Choroid plexus epithelial cell (primary cell): ENCODE measurements around the gene MAGEB3.

Experiments
- DNase-seq: peaks from one replicate; pipeline ENCODE4 v3.0.0-alpha.2; 2010; ENCODE audit warnings: low read depth
- H3K4me3 ChIP-seq: 2 replicates; pipeline ENCODE4 v1.5.1; 2011; ENCODE audit warnings: low read depth, mild to moderate bottlenecking, control low read depth, low read length, moderate library complexity
- TF ChIP-seq, protein P1 (sequence below): conservative IDR thresholded peaks from 2 replicates; pipeline ENCODE4 v1.5.1; 2011; ENCODE audit warnings: low read depth, mild to moderate bottlenecking, control low read depth, inconsistent platforms, low read length, moderate library complexity

The MAGEB3 gene

DNA sequence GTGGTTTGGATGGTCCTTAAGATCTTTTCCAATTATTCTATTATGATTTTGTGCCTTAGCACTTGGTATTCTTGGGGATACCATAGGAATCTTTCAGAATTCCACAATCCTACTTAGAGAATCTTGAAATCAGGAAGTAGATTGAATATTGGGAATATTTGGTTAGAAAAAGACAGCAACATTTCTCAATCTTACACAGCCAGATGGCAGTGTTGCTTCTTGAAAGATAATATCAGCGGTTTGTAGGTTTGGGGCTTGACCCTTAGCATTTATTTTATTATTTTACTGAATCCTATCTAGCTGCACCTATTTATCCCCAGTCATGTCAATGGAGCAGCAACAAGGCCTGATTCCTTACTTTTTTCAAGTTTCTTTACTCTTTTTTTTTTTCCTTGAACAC, 45.0 kb downstream of the MAGEB3 start:
- peak; percentile 39 for DNase-seq
- TF ChIP-seq, protein P1, sequence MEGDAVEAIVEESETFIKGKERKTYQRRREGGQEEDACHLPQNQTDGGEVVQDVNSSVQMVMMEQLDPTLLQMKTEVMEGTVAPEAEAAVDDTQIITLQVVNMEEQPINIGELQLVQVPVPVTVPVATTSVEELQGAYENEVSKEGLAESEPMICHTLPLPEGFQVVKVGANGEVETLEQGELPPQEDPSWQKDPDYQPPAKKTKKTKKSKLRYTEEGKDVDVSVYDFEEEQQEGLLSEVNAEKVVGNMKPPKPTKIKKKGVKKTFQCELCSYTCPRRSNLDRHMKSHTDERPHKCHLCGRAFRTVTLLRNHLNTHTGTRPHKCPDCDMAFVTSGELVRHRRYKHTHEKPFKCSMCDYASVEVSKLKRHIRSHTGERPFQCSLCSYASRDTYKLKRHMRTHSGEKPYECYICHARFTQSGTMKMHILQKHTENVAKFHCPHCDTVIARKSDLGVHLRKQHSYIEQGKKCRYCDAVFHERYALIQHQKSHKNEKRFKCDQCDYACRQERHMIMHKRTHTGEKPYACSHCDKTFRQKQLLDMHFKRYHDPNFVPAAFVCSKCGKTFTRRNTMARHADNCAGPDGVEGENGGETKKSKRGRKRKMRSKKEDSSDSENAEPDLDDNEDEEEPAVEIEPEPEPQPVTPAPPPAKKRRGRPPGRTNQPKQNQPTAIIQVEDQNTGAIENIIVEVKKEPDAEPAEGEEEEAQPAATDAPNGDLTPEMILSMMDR, result peak; percentile 46
- no peak overlapping the region for H3K4me3 ChIP-seq

DNA sequence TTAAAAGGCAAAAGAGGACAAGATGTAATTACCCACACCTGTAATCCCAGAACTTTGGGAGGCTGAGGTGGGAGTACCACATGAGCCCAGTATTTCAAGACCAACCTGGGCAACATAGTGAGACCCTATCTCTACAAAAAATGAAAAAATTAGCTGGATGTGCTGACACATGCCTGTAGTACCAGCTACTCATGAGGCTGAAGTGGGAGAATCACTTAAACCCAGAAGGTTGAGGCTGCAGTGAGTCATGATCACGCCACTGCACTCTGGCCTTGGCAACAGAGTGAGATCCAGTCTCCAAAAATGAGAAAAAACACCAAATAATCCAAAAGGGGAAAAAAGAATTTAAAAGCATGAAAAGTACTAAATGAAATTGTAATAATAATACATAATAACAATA, 47.9 kb downstream of the MAGEB3 start:
- DNase-seq, result peak; percentile 52
- TF ChIP-seq, protein P1, result no peak

DNA sequence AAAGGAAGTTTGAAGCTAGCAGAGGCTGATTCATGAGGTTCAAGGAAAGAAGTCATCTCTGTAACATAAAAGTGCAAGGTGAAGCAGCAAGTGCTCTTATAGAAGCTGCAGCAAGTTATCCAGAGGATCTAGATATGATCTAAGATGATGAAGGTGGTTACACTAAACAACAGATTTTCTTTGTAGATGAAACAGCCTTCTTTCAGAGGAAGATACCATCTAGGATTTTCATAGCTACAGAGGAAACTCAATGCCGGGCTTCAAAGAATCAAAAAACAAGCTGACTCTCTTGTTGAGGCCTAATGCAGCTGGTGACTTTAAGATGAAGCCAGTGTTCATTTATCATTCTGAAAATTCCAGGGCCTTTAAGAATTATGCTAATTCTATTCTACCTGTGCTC, 50.0 kb downstream of the MAGEB3 start:
- TF ChIP-seq, protein P1, result no peak
- no peak for DNase-seq
- H3K4me3 ChIP-seq, result no peak overlapping the region

More for the DNA sequence above, 47.9 kb downstream of the MAGEB3 start:
- H3K4me3 ChIP-seq, result no peak overlapping the region

DNA sequence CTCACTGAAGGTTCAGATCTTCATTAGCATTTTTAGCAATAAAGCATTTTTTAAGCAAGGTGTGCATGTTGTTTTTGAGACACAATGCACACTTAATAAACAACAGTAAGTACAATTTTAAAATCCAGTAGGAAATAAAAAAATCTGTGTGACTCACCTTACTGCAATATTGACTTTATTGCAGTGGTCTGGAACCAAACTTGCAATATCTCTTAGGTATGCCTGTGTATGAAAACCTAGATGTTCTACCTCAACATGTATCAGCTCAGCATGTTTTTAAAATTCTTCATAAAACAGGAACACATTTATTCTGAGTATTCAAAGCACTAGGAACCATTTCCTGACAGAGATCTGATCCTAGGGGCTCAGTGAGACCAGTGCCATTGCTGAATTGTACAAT, 52.1 kb downstream of the MAGEB3 start:
- TF ChIP-seq, protein P1, result no peak
- DNase-seq, result no peak
- no peak overlapping the region for H3K4me3 ChIP-seq

DNA sequence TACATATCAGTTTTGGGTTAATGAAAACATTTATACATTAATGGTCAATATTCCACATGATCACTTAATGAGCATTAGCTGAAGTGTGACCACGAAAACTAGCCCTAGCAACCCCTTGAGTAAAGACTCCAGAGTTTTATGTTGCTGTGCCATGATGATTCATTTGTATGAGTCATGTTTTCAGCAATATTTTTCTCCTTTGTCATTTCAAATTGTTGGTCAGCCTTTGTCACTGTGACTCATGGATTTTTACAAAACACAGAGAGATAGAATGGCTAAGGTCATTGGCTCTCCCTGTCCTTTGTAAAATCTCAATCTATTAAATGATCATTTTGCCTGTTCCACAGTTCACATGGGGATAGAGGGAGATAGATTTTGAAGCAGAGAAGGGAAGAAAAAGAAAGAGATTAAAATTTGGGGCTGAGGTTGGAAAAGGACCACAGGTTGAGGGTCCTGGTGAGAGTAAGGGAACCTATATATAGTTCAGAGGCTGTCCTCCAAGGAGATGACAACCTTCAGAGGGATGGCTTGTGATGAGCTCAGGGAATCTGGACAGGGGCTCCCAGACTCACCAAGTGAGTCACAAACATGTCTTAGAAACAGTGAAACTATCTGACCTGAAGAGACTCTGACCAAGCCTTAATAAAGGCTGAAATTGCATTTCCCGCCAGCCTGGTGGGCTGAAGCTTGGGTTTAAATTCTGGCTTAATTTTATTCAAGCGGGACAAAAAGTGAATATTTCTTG, 53.2 kb downstream of the MAGEB3 start:
- DNase-seq, result peak; percentile 83
- TF ChIP-seq, protein P1, result no peak
- no peak overlapping the region for H3K4me3 ChIP-seq
